ENCODE results near the gene RASGEF1C.
A peak's percentile ranks its signal among the peaks of the same experiment; 100 is the strongest.
"Not testable (repeated sequence)": the region's sequence is repeated elsewhere in the genome, so short reads cannot be mapped to it uniquely, and the experiment has no call there.

Gene RASGEF1C

DNA sequence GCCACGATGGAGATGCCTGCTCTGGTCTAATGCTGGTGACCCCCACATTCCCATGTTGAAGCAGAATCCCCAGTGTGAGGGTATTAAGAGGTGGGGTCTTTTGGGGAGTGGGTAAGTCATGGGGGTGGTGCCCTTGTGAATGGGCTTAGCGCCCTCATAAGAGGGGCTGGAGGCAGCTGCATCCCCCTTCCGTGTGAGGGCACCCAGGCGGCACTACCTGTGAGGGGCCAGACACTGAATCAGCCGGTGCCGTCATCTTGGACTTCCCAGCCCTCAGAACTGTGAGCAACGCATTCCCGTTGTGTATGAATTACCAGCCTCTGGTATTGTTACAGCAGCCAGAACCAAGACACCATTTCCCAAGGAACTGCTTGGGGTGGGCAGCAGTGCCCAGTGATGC is 110.5 kb downstream of the RASGEF1C start:
- Mint-ChIP-seq H3K4me1 (no peaks in the 10 kb centered on the region), H3K27ac (ENCODE audit: low read depth) (no peak overlapping the region), H3K27me3 (peaks cover 51% of the 10 kb centered on the region), H3K36me3 (ENCODE audit: insufficient read depth) (peaks cover 2% of the 10 kb centered on the region), H3K9me3 (no peaks in the 10 kb centered on the region), H3K4me3 (no peak overlapping the region)
- no peak for ATAC-seq (replicated peaks; ENCODE audit: extremely low read depth, poor library complexity, severe bottlenecking)
- DNase-seq (ENCODE audit: low spot score in 2 of 2): no peak

DNA sequence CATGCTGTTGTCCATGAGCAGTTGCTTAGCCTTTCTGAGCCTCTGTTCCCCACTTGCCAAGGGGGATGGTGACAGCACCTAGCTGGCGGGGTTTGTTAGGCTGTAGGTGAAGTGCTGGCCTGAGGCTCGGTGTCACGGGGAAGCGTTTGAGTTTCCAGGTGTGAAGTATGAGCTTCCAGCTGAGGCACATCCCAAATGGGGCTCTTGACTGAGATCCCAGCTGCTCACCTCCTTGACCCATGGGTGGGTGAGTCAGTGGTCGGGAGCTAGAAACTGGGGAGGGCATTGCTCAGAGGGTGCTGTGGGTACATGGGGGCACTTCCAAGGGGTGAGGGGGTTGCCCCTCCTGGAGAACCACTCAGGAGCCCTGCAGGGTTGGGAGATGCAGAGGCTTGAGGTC is 111.1 kb downstream of the RASGEF1C start:
- H3K27me3 Mint-ChIP-seq: peaks cover 45% of the 10 kb centered on the region
- peaks cover 2% of the 10 kb centered on the region for H3K36me3 Mint-ChIP-seq (ENCODE audit: insufficient read depth)
- no peak overlapping the region for H3K27ac Mint-ChIP-seq (ENCODE audit: low read depth)
- H3K9me3 Mint-ChIP-seq: no peaks in the 10 kb centered on the region
- ATAC-seq (replicated peaks; ENCODE audit: extremely low read depth, poor library complexity, severe bottlenecking) (no peak), DNase-seq (ENCODE audit: low spot score in 2 of 2) (no peak)
- H3K4me1 Mint-ChIP-seq: no peaks in the 10 kb centered on the region
- no peak overlapping the region for H3K4me3 Mint-ChIP-seq

DNA sequence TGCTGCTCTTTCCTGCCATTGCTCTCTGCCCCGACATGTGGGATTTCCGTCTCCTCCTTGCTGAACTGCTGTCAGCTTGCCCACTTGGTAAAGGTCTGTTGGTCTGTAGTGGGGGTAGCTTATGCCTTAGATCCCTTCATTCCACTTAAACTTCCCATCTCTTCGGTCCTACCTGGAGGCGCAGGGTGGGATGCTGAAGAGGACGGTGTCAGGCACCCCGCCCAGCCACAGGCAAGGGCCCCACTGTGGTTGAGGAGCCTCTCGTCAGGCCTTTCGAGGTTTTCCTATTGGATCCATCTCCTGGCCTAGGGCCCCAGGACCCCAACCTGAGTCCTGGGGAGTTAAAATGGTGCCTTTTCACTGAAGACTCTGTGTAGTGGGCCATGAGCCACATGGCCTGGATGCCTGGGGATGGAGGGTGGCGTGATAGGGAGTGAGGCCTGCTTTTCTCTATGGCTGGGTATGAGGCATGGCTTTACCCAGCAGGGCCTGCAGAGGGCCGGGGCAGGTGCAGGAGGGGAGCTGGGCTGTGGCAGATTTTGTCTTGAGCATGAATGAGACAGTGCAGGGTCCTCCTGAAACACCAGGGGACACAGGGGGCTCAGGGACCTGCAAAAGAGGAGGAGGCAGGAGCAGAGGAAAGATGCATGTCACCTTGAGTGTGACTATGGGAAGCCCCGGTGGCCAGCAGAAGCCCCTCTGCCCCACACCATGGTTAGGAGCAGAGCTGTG is 111.7 kb downstream of the RASGEF1C start:
- Mint-ChIP-seq H3K27me3 (peaks cover 39% of the 10 kb centered on the region), H3K9me3 (no peaks in the 10 kb centered on the region), H3K4me1 (no peaks in the 10 kb centered on the region), H3K27ac (ENCODE audit: low read depth) (peak overlapping the region; percentile 73), H3K36me3 (ENCODE audit: insufficient read depth) (no peaks in the 10 kb centered on the region), H3K4me3 (no peak overlapping the region)
- DNase-seq (ENCODE audit: low spot score in 2 of 2) (no peak), ATAC-seq (replicated peaks; ENCODE audit: extremely low read depth, poor library complexity, severe bottlenecking) (no peak)

DNA sequence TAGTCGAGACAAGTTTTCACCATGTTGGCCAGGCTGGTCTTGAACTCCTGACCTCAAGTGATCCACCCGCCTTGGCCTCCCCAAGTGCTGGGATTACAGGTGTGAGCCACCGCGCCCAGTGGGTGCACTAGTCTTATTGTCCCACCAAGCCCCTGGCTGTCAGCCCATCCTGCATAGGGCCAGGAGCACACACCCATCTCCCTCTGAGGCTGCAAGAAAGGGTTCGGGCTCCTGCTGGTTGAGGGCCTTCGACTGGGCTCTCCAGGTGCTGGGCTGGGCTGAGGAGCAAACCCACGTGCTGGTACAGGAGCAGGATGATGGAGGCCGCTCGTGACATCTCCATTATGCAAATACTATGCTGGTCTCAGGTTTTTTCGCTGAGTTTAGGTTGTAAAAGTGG is 112.4 kb downstream of the RASGEF1C start:
- DNase-seq (ENCODE audit: low spot score in 2 of 2): no peak
- Mint-ChIP-seq H3K4me1 (no peaks in the 10 kb centered on the region), H3K4me3 (no peak overlapping the region), H3K27ac (ENCODE audit: low read depth) (no peak overlapping the region), H3K36me3 (ENCODE audit: insufficient read depth) (peaks cover 2% of the 10 kb centered on the region), H3K27me3 (peaks cover 37% of the 10 kb centered on the region), H3K9me3 (no peaks in the 10 kb centered on the region)
- ATAC-seq (replicated peaks; ENCODE audit: extremely low read depth, poor library complexity, severe bottlenecking): no peak

DNA sequence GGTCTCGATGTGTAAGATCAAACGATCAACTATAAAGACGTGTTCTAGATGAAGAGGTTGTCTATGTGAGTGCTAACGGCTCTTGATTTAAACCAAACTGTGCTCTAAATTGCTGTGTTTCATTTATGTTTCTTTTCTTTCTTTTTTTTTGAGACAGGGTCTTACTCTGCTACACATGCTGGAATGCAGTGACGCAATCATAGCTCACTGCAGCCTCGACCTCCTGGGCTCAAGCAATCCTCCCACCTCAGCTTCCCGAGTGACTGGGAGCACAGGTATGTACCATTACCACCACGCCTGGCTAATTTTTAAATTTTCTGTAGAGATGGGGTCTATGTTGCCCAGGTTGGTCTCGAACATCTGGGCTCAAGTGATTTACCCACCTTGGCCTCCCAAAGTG is 113.5 kb downstream of the RASGEF1C start:
- Mint-ChIP-seq H3K36me3 (ENCODE audit: insufficient read depth) (peaks cover 2% of the 10 kb centered on the region), H3K4me1 (no peaks in the 10 kb centered on the region), H3K4me3 (no peak overlapping the region), H3K27me3 (peaks cover 37% of the 10 kb centered on the region), H3K27ac (ENCODE audit: low read depth) (no peak overlapping the region), H3K9me3 (no peaks in the 10 kb centered on the region)
- DNase-seq (ENCODE audit: low spot score in 2 of 2): no peak
- ATAC-seq (replicated peaks; ENCODE audit: extremely low read depth, poor library complexity, severe bottlenecking): no peak

DNA sequence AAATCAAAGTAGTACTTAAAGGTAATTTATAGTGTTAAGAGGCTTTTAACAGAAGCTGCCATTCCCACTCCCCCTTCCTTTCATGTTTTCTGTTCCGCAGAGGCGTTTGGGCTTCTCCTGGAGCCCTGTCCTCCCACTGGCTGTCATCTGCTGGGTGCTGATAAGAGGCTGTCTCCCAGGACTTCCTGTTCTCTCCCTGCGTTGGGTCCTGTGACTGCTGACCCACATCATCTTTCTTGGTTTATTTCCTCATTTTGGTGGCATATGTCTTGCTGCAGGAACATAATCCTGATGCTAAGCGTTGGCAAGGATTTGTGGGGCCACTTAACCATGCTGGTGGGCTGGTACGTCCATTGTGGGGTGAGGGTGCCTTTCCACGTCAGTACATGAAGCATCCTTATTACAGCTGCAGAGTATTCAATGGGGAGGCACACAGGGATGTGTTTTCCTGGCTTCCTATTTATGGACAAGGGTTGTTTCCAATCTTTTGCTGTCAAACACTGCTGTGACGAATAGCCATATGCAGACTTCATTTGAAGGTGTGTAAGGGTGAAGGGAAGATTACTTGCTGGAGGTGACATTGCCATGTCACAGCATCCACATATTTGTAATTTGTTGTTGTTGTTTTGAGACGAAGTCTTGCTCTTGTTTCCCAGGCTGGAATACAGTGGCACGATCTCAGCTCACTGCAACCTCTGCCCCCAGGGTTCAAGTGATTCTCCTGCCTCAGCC is 115.2 kb downstream of the RASGEF1C start:
- no peak for ATAC-seq (replicated peaks; ENCODE audit: extremely low read depth, poor library complexity, severe bottlenecking)
- H3K27ac Mint-ChIP-seq (ENCODE audit: low read depth): no peak overlapping the region
- no peaks in the 10 kb centered on the region for H3K9me3 Mint-ChIP-seq
- peaks cover 4% of the 10 kb centered on the region for H3K36me3 Mint-ChIP-seq (ENCODE audit: insufficient read depth)
- no peaks in the 10 kb centered on the region for H3K4me1 Mint-ChIP-seq
- H3K27me3 Mint-ChIP-seq: peaks cover 37% of the 10 kb centered on the region
- DNase-seq (ENCODE audit: low spot score in 2 of 2): no peak
- no peak overlapping the region for H3K4me3 Mint-ChIP-seq

DNA sequence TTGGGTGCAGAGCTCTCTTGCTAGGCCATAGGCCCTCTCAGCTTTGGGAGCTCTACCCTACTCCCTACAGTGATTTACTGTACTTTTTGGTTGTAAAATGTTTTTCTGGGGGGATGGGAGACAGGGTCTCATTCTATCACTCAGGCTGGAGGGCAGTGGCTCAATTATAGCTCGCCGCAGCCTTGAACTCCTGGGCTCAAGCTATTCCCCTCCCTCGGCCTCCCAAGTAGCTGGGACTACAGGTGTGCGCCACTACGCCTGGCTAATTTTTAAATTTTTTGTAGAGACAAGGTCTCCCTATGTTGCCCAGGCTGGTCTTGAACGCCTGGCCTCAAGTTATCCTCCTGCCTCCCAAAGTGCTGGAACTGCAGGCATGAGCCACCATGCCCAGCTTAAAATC is 115.8 kb downstream of the RASGEF1C start:
- Mint-ChIP-seq H3K36me3 (ENCODE audit: insufficient read depth) (peaks cover 4% of the 10 kb centered on the region), H3K4me1 (no peaks in the 10 kb centered on the region), H3K27me3 (peaks cover 32% of the 10 kb centered on the region), H3K9me3 (no peaks in the 10 kb centered on the region), H3K27ac (ENCODE audit: low read depth) (no peak overlapping the region), H3K4me3 (no peak overlapping the region)
- no peak for DNase-seq (ENCODE audit: low spot score in 2 of 2)
- ATAC-seq (replicated peaks; ENCODE audit: extremely low read depth, poor library complexity, severe bottlenecking): no peak

DNA sequence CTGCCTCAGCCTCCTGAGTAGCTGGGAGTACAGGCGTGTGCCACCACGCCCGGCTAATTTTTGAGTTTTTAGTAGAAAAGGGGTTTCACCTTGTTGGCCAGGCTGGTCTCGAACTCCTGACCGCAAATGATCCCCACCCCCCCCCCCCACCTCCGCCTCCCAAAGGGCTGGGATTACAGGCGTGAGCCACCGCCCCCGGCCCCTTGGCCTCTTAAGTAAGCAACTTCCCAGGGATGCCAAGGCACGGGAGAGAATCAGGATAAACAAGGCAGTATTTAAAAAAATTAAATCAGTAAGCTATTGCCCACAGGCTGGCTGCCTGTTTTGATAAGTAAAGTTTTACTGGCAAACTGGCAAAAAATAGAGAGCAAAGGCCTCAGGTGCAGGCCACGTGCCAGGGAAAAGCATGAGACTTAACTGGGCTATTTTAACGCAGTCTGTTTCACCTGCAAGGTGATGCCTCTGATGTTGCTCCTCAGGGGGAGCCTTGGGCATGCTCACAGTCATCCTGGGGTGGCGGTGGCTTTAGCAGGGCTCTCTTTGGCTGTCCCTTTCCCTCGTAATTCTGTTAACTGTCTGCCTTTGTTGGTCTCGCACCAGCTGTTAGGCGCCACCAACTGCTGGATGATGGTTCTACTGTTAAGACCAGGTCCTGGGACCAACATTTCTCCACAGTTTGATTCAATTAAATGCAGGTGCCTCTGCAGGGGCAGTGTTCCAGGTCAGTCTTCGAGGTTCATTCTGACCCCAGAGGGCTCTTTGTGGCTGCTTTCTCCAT is 118.1 kb downstream of the RASGEF1C start:
- H3K9me3 Mint-ChIP-seq: no peaks in the 10 kb centered on the region
- H3K27me3 Mint-ChIP-seq: peaks cover 11% of the 10 kb centered on the region
- peaks cover under 1% of the 10 kb centered on the region for H3K4me1 Mint-ChIP-seq
- ATAC-seq (replicated peaks; ENCODE audit: extremely low read depth, poor library complexity, severe bottlenecking) (no peak), DNase-seq (ENCODE audit: low spot score in 2 of 2) (no peak)
- no peak overlapping the region for H3K27ac Mint-ChIP-seq (ENCODE audit: low read depth)
- H3K36me3 Mint-ChIP-seq (ENCODE audit: insufficient read depth): peaks cover 4% of the 10 kb centered on the region
- H3K4me3 Mint-ChIP-seq: peak overlapping the region; percentile 86

DNA sequence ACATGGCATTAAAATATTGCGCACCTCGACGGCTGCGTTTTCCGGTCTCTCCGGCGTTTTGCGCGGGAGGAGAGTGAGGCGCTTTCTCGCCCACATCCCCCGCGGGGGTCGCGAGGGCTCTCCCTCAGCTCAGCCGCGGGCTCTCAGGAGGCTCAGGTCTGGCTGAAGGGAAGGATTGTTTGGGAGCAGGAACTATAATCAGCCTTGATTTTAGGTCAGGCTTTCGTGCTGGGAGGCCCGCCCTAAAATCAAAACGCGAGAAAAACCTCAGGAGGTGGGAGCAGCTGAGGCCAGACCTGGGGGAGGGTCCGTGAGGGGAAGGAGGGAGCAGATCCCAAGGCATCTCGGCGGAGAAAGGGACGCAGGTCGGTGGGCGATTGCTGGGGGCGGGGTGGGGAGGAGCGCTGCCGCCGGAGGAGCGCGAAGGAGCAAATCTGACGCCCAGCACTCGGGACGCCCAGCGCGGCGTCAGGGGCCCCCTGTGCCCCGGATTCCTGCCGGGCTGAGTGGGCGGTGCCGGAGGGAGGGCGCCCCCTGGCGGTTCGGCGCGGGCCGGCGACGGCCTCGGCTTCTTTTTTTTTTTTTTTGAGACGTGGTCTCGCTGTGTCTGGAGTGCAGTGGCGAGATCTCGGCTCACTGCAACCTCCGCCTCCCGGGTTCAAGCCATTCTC is 118.8 kb downstream of the RASGEF1C start:
- peaks cover 5% of the 10 kb centered on the region for H3K4me1 Mint-ChIP-seq
- peak; percentile 78 for ATAC-seq (replicated peaks; ENCODE audit: extremely low read depth, poor library complexity, severe bottlenecking)
- H3K9me3 Mint-ChIP-seq: no peaks in the 10 kb centered on the region
- H3K27me3 Mint-ChIP-seq: peaks cover 4% of the 10 kb centered on the region
- H3K4me3 Mint-ChIP-seq: peak overlapping the region; percentile 86
- peaks cover 4% of the 10 kb centered on the region for H3K36me3 Mint-ChIP-seq (ENCODE audit: insufficient read depth)
- peak; percentile 73 to 76 for DNase-seq (ENCODE audit: low spot score in 2 of 2)
- peak overlapping the region; percentile 76 for H3K27ac Mint-ChIP-seq (ENCODE audit: low read depth)

DNA sequence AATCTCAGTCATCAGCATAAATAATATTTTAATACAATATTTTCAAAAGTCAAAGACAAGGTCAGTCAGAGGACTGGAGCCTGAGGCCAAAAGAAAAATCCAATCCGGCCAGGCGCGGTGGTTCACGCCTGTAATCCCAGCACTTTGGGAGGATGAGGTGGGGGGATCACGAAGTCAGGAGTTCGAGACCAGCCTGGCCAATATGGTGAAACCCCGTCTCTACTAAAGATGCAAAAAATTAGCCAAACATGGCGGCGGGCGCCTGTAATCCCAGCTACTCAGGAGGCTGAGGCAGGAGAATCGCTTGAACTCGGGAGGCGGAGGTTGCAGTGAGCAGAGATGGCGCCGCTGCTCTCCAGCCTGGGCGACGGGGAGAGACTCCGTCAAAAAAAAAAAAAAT is 119.4 kb downstream of the RASGEF1C start:
- H3K4me1 Mint-ChIP-seq; ATAC-seq (replicated peaks; ENCODE audit: extremely low read depth, poor library complexity, severe bottlenecking); H3K27me3 Mint-ChIP-seq; H3K9me3 Mint-ChIP-seq; DNase-seq (ENCODE audit: low spot score in 2 of 2); H3K36me3 Mint-ChIP-seq (ENCODE audit: insufficient read depth): not testable (repeated sequence)
- Mint-ChIP-seq H3K4me3 (peak overlapping the region; percentile 86), H3K27ac (ENCODE audit: low read depth) (peak overlapping the region; percentile 76)

DNA sequence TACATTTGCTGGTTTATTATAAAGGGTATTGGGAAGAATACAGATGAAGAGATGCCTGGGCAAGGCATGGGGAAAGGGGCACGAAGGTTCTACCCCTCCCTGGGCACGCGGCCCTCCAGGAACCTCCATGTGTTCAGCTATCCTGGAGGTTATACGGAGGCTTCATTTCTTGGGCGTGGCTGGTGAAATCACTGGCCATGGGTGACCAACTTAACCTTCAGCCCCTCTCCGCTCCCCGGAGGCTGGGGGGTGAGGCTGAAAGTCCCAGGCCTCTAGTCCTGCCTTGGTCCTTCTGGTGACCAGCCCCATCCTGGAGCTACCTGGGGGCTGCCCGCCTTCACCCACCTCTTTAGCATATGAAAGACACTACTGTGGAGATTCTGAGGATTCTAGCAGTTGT is 120.5 kb downstream of the RASGEF1C start:
- DNase-seq (ENCODE audit: low spot score in 2 of 2) (no peak), ATAC-seq (replicated peaks; ENCODE audit: extremely low read depth, poor library complexity, severe bottlenecking) (no peak)
- Mint-ChIP-seq H3K27me3 (peaks cover 7% of the 10 kb centered on the region), H3K36me3 (ENCODE audit: insufficient read depth) (peaks cover 4% of the 10 kb centered on the region), H3K27ac (ENCODE audit: low read depth) (no peak overlapping the region), H3K9me3 (no peaks in the 10 kb centered on the region), H3K4me3 (peak overlapping the region; percentile 46), H3K4me1 (peaks cover 5% of the 10 kb centered on the region)

DNA sequence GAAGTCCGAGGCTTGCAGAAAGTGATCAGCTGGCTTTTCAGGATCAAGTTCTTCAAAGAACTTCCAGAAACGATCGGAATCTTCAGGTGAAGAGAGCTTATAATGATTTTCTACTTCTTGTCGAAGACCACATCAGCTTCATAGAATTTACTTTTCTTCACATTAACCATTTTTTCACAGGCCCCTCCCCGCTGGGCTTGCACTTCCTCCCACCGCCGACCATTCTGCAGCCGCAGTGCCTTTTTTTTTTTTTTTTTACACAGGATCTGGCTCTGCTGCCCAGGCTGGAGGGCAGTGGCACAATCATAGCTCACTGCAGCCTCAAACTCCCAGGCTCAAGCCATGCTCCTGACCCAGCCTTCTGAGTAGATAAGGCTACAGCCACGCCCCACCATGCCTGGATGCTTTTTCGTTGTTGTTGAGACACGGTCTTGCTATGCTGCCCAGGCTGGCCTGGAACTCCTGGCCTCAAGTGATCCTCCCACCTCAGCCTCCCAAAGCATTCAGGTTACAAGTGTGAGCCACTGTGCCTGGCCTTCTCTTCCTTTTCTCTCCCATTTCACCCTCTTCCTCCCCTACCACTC is 122.1 kb downstream of the RASGEF1C start:
- Mint-ChIP-seq H3K9me3 (no peaks in the 10 kb centered on the region), H3K4me3 (peak overlapping the region; percentile 12), H3K27me3 (peaks cover 14% of the 10 kb centered on the region), H3K36me3 (ENCODE audit: insufficient read depth) (peaks cover 4% of the 10 kb centered on the region), H3K4me1 (peaks cover 5% of the 10 kb centered on the region), H3K27ac (ENCODE audit: low read depth) (no peak overlapping the region)
- ATAC-seq (replicated peaks; ENCODE audit: extremely low read depth, poor library complexity, severe bottlenecking): no peak
- DNase-seq (ENCODE audit: low spot score in 2 of 2): no peak
